Measurements from ENCODE around the gene SPOP. TPM values are rescaled to one million over a fixed set of nuclear protein-coding genes. Genes with fewer than 3 reads are reported as not detected.
"Not testable (repeated sequence)": the region's sequence is repeated elsewhere in the genome, so short reads cannot be mapped to it uniquely, and the experiment has no call there.

The SPOP gene
- total and polyA plus RNA-seq, 11 donors = 28.5 to 96.1 (median 60.4) TPM

DNA sequence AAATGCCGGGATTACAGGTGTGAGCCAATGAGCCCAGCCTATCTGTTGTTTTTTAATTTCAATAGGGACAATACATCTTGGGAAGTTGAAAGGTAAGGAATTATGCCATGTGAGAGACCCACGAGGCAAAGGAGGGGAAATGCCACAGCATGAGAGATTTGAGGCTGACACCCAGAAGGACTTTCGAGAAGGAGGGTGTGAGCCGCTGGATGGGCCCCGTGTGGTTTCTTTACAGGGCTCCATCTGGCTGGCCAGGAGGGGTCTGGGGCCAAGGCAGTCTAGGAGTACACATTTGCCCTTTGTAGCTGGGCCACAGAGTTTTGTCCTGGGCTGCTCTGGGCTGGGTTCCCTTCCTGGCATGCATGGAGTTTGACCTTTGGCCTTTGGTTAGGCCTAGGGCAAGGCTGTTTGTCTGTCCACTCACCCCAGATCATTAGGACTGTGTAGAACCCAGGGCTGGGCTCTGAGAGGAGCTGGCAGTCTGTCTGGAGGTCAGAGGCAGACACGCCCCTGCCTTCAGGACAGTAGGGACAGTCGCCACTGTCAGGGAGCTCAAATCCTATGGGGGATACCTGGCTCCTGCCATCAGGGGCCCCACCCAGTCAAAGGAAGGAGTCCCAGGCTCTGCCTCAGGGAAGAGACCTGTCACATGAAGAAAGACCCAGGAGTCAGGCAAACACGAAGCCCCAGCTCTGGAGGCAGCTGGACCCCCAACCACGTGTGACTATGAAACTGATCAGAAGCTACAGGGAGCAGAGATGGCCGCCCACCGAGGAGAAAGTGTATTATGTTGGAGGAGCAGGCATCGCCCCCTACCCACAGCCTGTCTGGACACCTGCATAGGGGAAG lies 126.5 kb downstream of the SPOP start:
- H3K4me1 ChIP-seq = peaks cover 0 to 21% (median 9%) of the 10 kb centered on the region in 12 donors
- no peaks in the 10 kb centered on the region for H3K36me3 ChIP-seq
- H3K9me3 ChIP-seq = no peaks in the 10 kb centered on the region
- intact Hi-C loops (cut with DNase I) = loop anchor here in 7 of 10 donors (2.0 to 10.0 kb wide), 7 partner anchors 34 to 237 kb away; partner anchors contain the start of gene NGFR (in 2 of the 7)
- no peak for TF ChIP-seq POLR2A (IDR thresholded peaks at IDR 0.05)
- TF ChIP-seq, protein P1, sequence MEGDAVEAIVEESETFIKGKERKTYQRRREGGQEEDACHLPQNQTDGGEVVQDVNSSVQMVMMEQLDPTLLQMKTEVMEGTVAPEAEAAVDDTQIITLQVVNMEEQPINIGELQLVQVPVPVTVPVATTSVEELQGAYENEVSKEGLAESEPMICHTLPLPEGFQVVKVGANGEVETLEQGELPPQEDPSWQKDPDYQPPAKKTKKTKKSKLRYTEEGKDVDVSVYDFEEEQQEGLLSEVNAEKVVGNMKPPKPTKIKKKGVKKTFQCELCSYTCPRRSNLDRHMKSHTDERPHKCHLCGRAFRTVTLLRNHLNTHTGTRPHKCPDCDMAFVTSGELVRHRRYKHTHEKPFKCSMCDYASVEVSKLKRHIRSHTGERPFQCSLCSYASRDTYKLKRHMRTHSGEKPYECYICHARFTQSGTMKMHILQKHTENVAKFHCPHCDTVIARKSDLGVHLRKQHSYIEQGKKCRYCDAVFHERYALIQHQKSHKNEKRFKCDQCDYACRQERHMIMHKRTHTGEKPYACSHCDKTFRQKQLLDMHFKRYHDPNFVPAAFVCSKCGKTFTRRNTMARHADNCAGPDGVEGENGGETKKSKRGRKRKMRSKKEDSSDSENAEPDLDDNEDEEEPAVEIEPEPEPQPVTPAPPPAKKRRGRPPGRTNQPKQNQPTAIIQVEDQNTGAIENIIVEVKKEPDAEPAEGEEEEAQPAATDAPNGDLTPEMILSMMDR (IDR thresholded peaks at IDR 0.05) = no peak
- peaks cover 0 to 1% (median 0%) of the 10 kb centered on the region in 9 donors for H3K27me3 ChIP-seq
- no peak overlapping the region for H3K27ac ChIP-seq
- ATAC-seq (no peak), DNase-seq (no peak)
- H3K4me3 ChIP-seq = no peak overlapping the region
- WGBS, 4 donors = 88 to 92% (median 89%) methylated on average over 10 to 12 of the region's 12 CpGs

DNA sequence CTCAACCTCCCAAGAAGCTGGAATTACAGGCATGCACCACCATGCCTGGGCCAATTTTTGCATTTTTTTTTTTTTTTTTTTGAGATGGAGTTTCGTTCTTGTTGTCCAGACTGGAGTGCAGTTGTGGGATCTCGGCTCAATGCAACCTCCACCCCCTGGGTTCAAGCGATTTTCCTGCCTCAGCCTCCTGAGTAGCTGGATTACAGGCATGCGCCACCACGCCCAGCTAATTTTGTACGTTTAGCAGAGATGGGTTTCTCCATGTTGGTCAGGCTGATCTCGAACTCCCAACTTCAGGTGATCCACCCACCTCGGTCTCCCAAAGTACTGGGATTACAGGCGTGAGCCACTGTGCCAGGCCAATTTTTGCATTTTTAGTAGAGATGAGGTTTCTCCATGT lies 127.1 kb downstream of the SPOP start:
- H3K27me3 ChIP-seq, H3K4me3 ChIP-seq, DNase-seq, H3K36me3 ChIP-seq, ATAC-seq, H3K27ac ChIP-seq, H3K9me3 ChIP-seq: not testable (repeated sequence)
- intact Hi-C loops (cut with DNase I) = loop anchor here in 7 of 10 donors (2.0 to 10.0 kb wide), 6 partner anchors 33 to 236 kb away; partner anchors contain the start of gene NGFR (in 2 of the 7)
- peaks cover 0 to 17% (median 5%) of the 10 kb centered on the region in 12 donors for H3K4me1 ChIP-seq
- 91 to 96% (median 95%) methylated on average over 9 of the region's 9 CpGs for WGBS, 4 donors

DNA sequence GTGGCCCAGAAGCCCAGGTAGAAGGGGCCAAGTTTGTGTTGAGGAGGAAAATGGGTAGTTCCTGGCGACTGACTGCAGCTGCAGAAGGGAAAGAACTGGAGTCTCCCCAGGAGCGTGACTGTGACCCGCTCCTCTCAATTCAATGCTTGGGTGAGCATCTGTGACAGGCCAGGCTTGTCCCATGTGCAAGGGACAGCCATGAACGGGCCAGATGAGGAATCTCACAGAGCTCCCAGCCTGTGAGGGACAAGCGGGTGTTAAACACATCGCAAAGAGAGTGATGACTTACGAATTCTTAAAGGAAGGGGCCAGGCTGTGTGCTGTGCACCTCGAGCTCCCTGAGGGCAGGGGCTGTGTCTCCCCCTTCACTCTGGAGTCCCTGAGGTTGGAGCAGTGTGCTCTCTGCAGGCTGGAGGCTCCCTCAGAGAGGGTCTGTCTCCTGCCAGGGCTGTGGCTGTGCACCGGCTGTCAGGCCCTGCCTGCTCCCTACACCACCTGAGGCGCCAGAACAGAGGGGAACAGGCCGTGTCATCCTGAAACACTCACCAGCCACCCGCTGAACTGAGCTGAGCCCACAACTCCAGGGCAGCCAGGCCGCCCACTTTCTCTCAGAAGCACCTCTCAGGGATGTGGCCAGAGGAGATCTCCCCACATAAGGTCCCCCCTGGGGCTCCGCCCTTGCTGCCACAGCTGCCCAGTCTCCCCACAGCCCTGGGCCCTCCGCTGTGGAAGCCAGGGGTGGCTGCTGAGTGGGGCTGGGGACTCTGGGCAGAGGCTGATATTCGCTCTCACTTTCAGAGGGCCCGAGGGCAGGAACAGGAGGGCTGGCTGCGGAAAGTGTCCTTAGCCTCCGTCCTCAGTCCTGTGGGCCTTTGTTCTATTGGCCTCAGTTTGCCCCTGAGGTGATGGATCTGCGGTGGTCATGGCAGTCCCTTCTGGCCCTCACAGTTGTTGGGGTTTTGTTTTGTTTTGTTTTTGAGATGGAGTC lies 127.9 kb downstream of the SPOP start:
- Histone ChIP-seq H3K4me1 (peaks cover 0 to 17% (median 5%) of the 10 kb centered on the region in 12 donors), H3K27ac (no peak overlapping the region), H3K4me3 (no peak overlapping the region), H3K27me3 (no peaks in the 10 kb centered on the region), H3K36me3 (no peaks in the 10 kb centered on the region), H3K9me3 (no peaks in the 10 kb centered on the region)
- no peak for ATAC-seq
- intact Hi-C loops (cut with DNase I) = loop anchor here in 8 of 10 donors (2.0 to 10.0 kb wide), 7 partner anchors 33 to 235 kb away; partner anchors contain the start of gene NGFR (in 3 of the 8)
- DNase-seq = no peak
- TF ChIP-seq, protein P1 (IDR thresholded peaks at IDR 0.05) = no peak
- TF ChIP-seq POLR2A (IDR thresholded peaks at IDR 0.05) = no peak
- 90 to 91% (median 90%) methylated on average over 19 to 20 of the region's 20 CpGs for WGBS, 4 donors

DNA sequence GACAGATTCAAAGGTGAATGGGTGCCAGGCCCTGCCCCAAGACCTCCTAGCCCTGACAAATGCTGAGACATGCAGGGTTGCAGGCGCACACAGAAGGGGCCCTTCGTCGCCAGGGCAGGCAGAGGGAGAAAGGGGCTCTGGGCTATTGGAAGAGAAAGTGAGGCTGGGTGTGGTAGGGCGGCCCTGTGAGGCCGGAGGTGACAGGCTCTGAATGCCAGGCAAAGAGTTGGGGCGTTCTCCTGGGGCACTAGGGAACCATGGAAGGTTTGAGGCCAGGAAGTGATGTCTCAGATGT lies 128.6 kb downstream of the SPOP start:
- Histone ChIP-seq H3K4me1 (peaks cover 0 to 17% (median 5%) of the 10 kb centered on the region in 12 donors), H3K36me3 (no peaks in the 10 kb centered on the region), H3K27me3 (no peaks in the 10 kb centered on the region), H3K27ac (no peak overlapping the region), H3K9me3 (no peaks in the 10 kb centered on the region), H3K4me3 (no peak overlapping the region)
- TF ChIP-seq POLR2A (IDR thresholded peaks at IDR 0.05) = no peak
- TF ChIP-seq, protein P1 (IDR thresholded peaks at IDR 0.05) = no peak
- ATAC-seq = no peak
- no peak for DNase-seq
- WGBS, 4 donors = 93 to 94% (median 93%) methylated on average over 6 of the region's 6 CpGs
- intact Hi-C loops (cut with DNase I) = loop anchor here in 4 of 10 donors (2.0 to 5.0 kb wide), 3 partner anchors 52 to 112 kb away; partner anchors contain the start of gene NGFR (in 1 of the 4)

Other genes starting within 250 kb of the SPOP start
- 10 to 100 TPM in 5 of 9 donors, 1 to 10 TPM in 4; 2.3 to 16.8 (median 11.3) TPM for gene NGFR, start 182.8 kb downstream of the SPOP start, total RNA-seq
- 1 to 10 TPM; 4.6 to 5.7 TPM for gene NGFR, start 182.8 kb downstream of the SPOP start, polyA plus RNA-seq
- 1 to 10 TPM; 2.5 to 6.8 (median 4.5) TPM for gene NXPH3, start 102.2 kb downstream of the SPOP start, total RNA-seq
- 1 to 10 TPM; 4.0 to 7.9 TPM for gene NXPH3, start 102.2 kb downstream of the SPOP start, polyA plus RNA-seq
- gene SLC35B1, start 29.9 kb upstream of the SPOP start, total RNA-seq = 10 to 100 TPM; 61.0 to 93.4 (median 66.2) TPM
- 100 to 1,000 TPM in 1 of 2 donors, 10 to 100 TPM in 1; 50.3 to 137 TPM for gene SLC35B1, start 29.9 kb upstream of the SPOP start, polyA plus RNA-seq
- gene FAM117A, start 86.0 kb upstream of the SPOP start, total RNA-seq = 10 to 100 TPM in 6 of 9 donors, 1 to 10 TPM in 3; 5.9 to 18.5 (median 14.9) TPM
- 1 to 10 TPM; 5.2 to 7.1 TPM for gene FAM117A, start 86.0 kb upstream of the SPOP start, polyA plus RNA-seq
- gene KAT7, start 110.6 kb upstream of the SPOP start, total RNA-seq = 10 to 100 TPM; 34.3 to 80.9 (median 56.0) TPM
- 10 to 100 TPM; 10.1 to 27.3 TPM for gene KAT7, start 110.6 kb upstream of the SPOP start, polyA plus RNA-seq
- 1 to 10 TPM in 2 of 9 donors, under 1 TPM in 1, not detected in 6; 0.50 to 2.1 (median 1.3) TPM for gene TAC4, start 170.0 kb upstream of the SPOP start, total RNA-seq
- gene TAC4, start 170.0 kb upstream of the SPOP start, polyA plus RNA-seq = not detected